Measurements from ENCODE around the gene RIMBP2.

DNA sequence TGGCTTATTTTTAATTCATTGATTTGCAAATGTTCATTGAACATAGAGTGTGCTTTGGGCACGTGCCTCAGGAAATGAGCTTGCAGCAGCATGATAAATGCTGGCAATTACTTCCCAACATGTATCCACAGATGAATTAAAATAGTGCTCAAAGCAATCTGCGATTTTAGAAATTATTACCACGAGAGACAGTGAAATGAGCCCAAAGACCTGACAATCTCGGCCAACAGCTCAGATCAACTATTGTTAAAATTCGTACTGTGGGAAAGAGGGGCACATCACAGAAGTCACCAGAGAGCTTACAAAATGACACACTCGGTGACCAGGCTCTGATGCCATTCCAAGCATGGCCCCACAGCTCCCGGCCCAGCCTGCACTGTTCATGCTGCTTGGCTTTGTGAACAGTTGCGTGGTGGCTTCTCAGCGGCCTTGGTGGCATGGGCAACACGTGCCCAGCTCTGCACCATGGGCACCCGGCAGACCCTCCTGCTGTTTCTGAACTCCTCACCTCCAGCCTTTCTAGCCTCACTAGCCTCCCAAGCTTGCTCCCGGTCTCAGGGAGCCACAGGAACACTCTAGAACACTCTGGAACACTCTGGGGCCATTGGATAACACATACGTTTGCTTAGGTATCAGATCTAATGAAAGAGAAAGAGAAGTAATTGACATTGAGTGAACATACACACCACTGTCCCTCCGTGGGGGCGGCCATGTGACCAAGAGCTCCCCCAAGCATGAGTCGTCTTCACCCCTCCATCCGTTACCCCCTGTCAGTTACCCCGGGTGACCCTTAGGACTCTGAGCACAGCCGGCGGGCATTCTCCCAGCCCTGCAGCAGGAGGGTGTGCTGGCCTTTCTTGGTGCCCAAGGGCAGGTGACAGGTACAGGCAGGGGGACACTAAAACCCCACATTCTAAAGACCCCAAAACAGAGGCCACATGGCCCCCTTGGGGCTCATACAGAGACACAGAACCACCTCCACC lies 28.0 kb downstream of the RIMBP2 start:
- TF ChIP-seq, protein P1, sequence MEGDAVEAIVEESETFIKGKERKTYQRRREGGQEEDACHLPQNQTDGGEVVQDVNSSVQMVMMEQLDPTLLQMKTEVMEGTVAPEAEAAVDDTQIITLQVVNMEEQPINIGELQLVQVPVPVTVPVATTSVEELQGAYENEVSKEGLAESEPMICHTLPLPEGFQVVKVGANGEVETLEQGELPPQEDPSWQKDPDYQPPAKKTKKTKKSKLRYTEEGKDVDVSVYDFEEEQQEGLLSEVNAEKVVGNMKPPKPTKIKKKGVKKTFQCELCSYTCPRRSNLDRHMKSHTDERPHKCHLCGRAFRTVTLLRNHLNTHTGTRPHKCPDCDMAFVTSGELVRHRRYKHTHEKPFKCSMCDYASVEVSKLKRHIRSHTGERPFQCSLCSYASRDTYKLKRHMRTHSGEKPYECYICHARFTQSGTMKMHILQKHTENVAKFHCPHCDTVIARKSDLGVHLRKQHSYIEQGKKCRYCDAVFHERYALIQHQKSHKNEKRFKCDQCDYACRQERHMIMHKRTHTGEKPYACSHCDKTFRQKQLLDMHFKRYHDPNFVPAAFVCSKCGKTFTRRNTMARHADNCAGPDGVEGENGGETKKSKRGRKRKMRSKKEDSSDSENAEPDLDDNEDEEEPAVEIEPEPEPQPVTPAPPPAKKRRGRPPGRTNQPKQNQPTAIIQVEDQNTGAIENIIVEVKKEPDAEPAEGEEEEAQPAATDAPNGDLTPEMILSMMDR (IDR thresholded peaks at IDR 0.05), result no peak
- TF ChIP-seq POLR2AphosphoS5 (IDR thresholded peaks at IDR 0.05; ENCODE audit: insufficient read depth in 1 of 2, low read depth in 1 of 2) (no peak), POLR2A (IDR thresholded peaks at IDR 0.05) (no peak)

All from vagina (tissue), 2 donors.